PC-3 (cell line): ENCODE data around the gene DGCR6L. TPM values are rescaled to one million over a fixed set of nuclear protein-coding genes. Genes with fewer than 3 reads are reported as not detected.
"Not testable (repeated sequence)": the region's sequence is repeated elsewhere in the genome, so short reads cannot be mapped to it uniquely, and the experiment has no call there.

ENCODE experiments used
- ATAC-seq: fragments of 200-7000 bp; cut with Tn5 transposase; 2 replicates; pipeline ENCODE4 v1.9.1; 2020; ENCODE audit warnings: mild to moderate bottlenecking, moderate library complexity
- BruUV-seq: library from RNA; stranded (reverse); fragments of 400-500 nt; replicated peaks from 2 replicates; lab custom pipeline; 2021; lab: Mats Ljungman, UMichigan
- CTCF ChIA-PET: fragments of 300-600 bp; sonication (Branson Sonifier 250); formaldehyde crosslinking; loops from one replicate; lab custom pipeline; 2022; ENCODE audit warnings: antibody characterized with exemption; lab: Charles Lee
- POLR2A ChIA-PET: fragments of 300-600 bp; sonication (Branson Sonifier 250); formaldehyde crosslinking; loops from one replicate; lab custom pipeline; 2022; ENCODE audit warnings: antibody characterized with exemption; ENCODE audit not compliant: unreplicated experiment; lab: Charles Lee
- DNase-seq: peaks from one replicate; pipeline ENCODE4 v3.0.0-alpha.2; 2015
- H2AFZ ChIP-seq: fragments of 300-600 bp; sonication (generic); 2 replicates; pipeline ENCODE4 v1.6.0; 2016; ENCODE audit warnings: antibody characterized with exemption, low read length
- H3F3A ChIP-seq: fragments of 300-600 bp; sonication (generic); one replicate; pipeline ENCODE4 v1.6.0; 2017; ENCODE audit warnings: antibody characterized with exemption, low read length, control low read depth, mild to moderate bottlenecking; ENCODE audit not compliant: unreplicated experiment
- H3K27ac ChIP-seq: fragments of 300-600 bp; sonication (generic); 2 replicates; pipeline ENCODE4 v1.5.1; 2016; ENCODE audit warnings: mild to moderate bottlenecking, low read length
- H3K27me3 ChIP-seq: fragments of 300-600 bp; sonication (generic); 2 replicates; pipeline ENCODE4 v1.6.1; 2016; ENCODE audit warnings: low read length, mixed read lengths
- H3K36me3 ChIP-seq: fragments of 300-600 bp; sonication (generic); 2 replicates; pipeline ENCODE4 v1.6.1; 2016; ENCODE audit warnings: low read depth, mixed run types, low read length, mixed read lengths
- H3K4me1 ChIP-seq: fragments of 300-600 bp; sonication (generic); 2 replicates; pipeline ENCODE4 v1.5.1; 2016; ENCODE audit warnings: low read length; ENCODE audit not compliant: insufficient read depth
- H3K4me2 ChIP-seq: fragments of 300-600 bp; sonication (generic); 2 replicates; pipeline ENCODE4 v1.6.0; 2016; ENCODE audit warnings: low read length
- H3K4me3 ChIP-seq: fragments of 300-600 bp; sonication (generic); 2 replicates; pipeline ENCODE4 v1.5.1; 2016; ENCODE audit warnings: mild to moderate bottlenecking, low read length, mixed read lengths
- H3K79me2 ChIP-seq: fragments of 300-600 bp; sonication (generic); 2 replicates; pipeline ENCODE4 v1.6.1; 2017; ENCODE audit warnings: low read length, mixed read lengths
- H3K9ac ChIP-seq: fragments of 300-600 bp; sonication (generic); 2 replicates; pipeline ENCODE4 v1.6.0; 2016; ENCODE audit warnings: mild to moderate bottlenecking, low read length
- H3K9me2 ChIP-seq: fragments of 300-600 bp; sonication (generic); replicated peaks from 2 replicates; pipeline ENCODE4 v1.6.1; 2016; ENCODE audit warnings: mixed run types, low read length, mixed read lengths
- H3K9me3 ChIP-seq: fragments of 300-600 bp; sonication (generic); 2 replicates; pipeline ENCODE4 v1.6.1; 2016; ENCODE audit warnings: low read length, mixed read lengths
- H4K20me1 ChIP-seq: fragments of 300-600 bp; sonication (generic); 2 replicates; pipeline ENCODE4 v1.6.1; 2016; ENCODE audit warnings: low read length, mixed read lengths
- CTCF ChIP-seq: fragments of 300-600 bp; sonication (generic); conservative IDR thresholded peaks from 2 replicates; pipeline ENCODE4 v1.5.1; 2017; ENCODE audit warnings: antibody characterized with exemption, low read depth, mild to moderate bottlenecking, low read length
- EZH2 ChIP-seq: fragments of 300-600 bp; sonication (generic); IDR thresholded peaks from one replicate; pipeline ENCODE4 v1.6.1; 2017; ENCODE audit warnings: antibody characterized with exemption, mild to moderate bottlenecking, low read length; ENCODE audit not compliant: unreplicated experiment
- EZH2phosphoT487 ChIP-seq: fragments of 300-600 bp; sonication (generic); IDR thresholded peaks from 2 replicates; pipeline ENCODE4 v1.6.1; 2018; ENCODE audit warnings: mild to moderate bottlenecking, antibody characterized with exemption, low read length, borderline replicate concordance
- intact Hi-C: fragments of 100-400 bp; cut with micrococcal nuclease; formaldehyde crosslinking; loops from 2 replicates; pipeline ENCODE4 v1.9.0; 2023
- total RNA-seq: library from RNA; depleted of rRNA; stranded (reverse); fragments of >200 nt; gene quantifications from 2 replicates; pipeline ENCODE4 v1.2.3, GENCODE V29; 2014

The DGCR6L gene
- total RNA-seq, 1 experiment from 2014 or later: 78.1 TPM

GRCh38 chr22:20317402-20318042 lies 2.3 kb downstream of the DGCR6L start:
- H2AFZ ChIP-seq, POLR2A ChIA-PET: not testable (repeated sequence)

GRCh38 chr22:20316844-20317401 lies 2.9 kb downstream of the DGCR6L start:
- H3K9ac ChIP-seq: no peak overlapping the region

More at GRCh38 chr22:20317402-20318042, 2.3 kb downstream of the DGCR6L start:
- Histone ChIP-seq H3K4me2 (peak overlapping the region; percentile 98; the same call in 1 of the 2 replicates), H3K79me2 (peaks cover 40% of the 10 kb centered on the region)
- H3K4me1 ChIP-seq, CTCF ChIA-PET, H3K27ac ChIP-seq, H3K4me3 ChIP-seq, intact Hi-C loops, H3K9me2 ChIP-seq, BruUV-seq, H3F3A ChIP-seq, H3K9ac ChIP-seq, H3K27me3 ChIP-seq, H4K20me1 ChIP-seq, ATAC-seq, H3K9me3 ChIP-seq, DNase-seq, H3K36me3 ChIP-seq: not testable (repeated sequence)
- TF ChIP-seq CTCF: peak; percentile 63

More at GRCh38 chr22:20316844-20317401, 2.9 kb downstream of the DGCR6L start:
- H3K9me3 ChIP-seq: no peaks in the 10 kb centered on the region
- POLR2A ChIA-PET: no interaction called here
- H3K4me2 ChIP-seq: no peak overlapping the region
- no peaks in the 10 kb centered on the region for H3F3A ChIP-seq
- CTCF ChIA-PET: no interaction called here
- H3K4me1 ChIP-seq: peaks cover 5% of the 10 kb centered on the region; the same call in 1 of the 2 replicates
- H3K4me3 ChIP-seq: no peak overlapping the region
- no peaks in the 10 kb centered on the region for H3K9me2 ChIP-seq
- no peak overlapping the region for H3K27ac ChIP-seq
- no peaks in the 10 kb centered on the region for H4K20me1 ChIP-seq
- H3K36me3 ChIP-seq: no peaks in the 10 kb centered on the region
- DNase-seq: no peak
- no peak overlapping the region for H2AFZ ChIP-seq
- no TSS peak for BruUV-seq
- intact Hi-C loops: no loop called here
- peaks cover 40% of the 10 kb centered on the region for H3K79me2 ChIP-seq
- ATAC-seq: no peak
- no peaks in the 10 kb centered on the region for H3K27me3 ChIP-seq
- TF ChIP-seq EZH2 (no peak), EZH2phosphoT487 (no peak), CTCF (no peak)
